GM18502 (cell line): ENCODE results near the gene COMP.
"Not testable (repeated sequence)": the region's sequence is repeated elsewhere in the genome, so short reads cannot be mapped to it uniquely, and the experiment has no call there.

Source experiments
- ATAC-seq: cut with Tn5 transposase; IDR thresholded peaks from one replicate; pipeline ENCODE4 v1.9.1; 2021; ENCODE audit warnings: mild to moderate bottlenecking; ENCODE audit not compliant: unreplicated experiment, poor library complexity

The COMP gene

DNA sequence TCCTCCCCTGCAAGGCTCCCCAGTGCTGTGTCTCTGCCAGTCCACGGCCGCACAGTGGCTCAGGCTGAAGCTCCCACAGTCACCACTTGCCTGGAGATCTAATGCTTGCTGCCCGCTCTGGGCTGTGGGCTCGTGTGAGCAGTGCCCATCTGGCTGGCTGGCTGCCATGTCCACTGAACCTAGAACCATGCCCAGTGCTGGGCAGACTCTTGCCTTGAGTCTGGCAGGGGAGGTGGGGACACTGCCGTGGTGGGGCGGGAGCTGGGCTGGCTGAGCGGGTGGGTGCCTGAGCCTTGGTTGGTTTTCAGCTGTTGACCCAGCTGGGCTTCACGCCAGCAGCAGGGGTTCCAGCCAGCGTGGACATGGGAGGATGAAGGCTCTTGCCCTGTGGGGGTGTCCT lies 55.4 kb downstream of the COMP start:
- no peak for ATAC-seq

DNA sequence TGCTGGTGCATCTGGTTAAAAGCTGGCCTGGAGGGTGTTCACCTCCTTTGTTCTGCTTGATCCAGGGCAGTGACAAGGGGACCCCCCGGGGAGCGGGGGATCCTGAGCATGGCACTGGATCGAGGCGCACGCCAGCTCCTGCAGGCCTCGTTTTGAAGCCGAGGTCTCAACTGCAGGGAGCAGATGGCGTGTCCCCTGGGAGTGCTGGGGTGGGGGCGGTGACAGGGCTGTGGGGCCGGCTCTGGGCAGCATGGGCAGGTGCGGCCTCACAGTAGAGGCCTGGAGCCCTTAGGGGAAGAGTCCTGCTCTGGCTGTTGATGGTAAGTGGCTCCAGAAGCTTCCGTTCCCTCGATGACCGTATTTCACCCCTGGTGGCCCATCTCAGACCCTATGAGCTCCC lies 55.8 kb downstream of the COMP start:
- ATAC-seq = no peak

DNA sequence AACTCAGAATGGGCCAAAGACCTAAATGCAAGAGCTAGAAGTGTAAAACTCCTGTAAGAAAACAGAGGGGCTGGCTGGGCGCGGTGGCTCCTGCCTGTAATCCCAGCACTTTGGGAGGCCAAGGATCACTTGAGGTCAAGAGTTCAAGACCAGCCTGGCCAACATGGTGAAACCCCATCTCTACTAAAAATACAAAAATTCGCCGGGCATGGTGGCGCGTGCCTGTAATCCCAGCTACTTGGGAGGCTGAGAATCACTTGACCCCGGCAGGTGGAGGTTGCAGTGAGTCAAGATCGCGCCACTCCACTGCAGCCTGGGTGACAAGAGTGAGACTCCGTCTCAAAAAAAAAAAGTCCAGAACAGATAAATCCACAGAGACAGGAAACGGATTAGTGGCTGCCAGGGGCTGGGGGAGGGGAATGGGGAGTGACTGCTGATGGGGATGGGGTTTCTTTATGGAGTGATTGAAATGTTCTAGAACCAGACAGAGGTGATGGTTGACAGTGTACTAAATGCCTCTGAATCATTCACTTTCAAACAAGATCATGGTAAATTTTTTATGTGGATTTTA lies 57.3 kb downstream of the COMP start:
- ATAC-seq = not testable (repeated sequence)

DNA sequence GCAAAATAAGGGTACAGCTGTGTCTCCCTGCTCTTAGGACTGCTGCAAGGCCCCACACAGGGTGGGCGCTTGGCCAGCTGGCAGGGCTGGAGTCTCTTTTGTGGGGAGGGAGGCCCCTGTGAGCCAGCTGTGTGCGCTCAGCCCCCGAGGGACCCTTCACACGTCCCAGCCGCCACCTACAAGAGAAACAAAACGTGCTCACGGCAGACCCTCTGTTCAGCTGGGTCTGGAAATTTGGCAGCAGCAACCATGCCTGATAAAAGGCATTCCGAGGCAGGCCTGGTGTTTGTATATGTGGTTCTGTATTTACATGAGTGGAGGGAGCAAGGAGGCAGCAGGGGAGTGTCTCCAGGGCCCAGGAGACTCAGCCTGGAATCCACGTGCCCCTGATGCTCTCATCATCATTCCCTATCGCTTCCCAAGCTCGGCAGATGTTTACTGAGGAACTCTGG lies 57.9 kb downstream of the COMP start:
- ATAC-seq = no peak
